Occipital lobe (tissue), 2 donors: ENCODE results near the gene HSPA1L. TPM values are rescaled to one million over a fixed set of nuclear protein-coding genes. Genes with fewer than 3 reads are reported as not detected.
"Not testable (repeated sequence)": the region's sequence is repeated elsewhere in the genome, so short reads cannot be mapped to it uniquely, and the experiment has no call there.

Experiments used
- DNase-seq: peaks from one replicate; lab custom pipeline; 2025; lab: John Stamatoyannopoulos, UW
- total RNA-seq: library from RNA; depleted of rRNA; stranded (reverse); fragments of >200 nt; gene quantifications from one replicate; pipeline ENCODE4 v1.2.3, GENCODE V29; 2014

Gene HSPA1L
- total RNA-seq, 1 donor from 2014 or later, result 4.4 TPM

GRCh38 chr6:31817133-31817928 lies 2.2 kb upstream of the HSPA1L start:
- not testable (repeated sequence) for DNase-seq

DNA sequence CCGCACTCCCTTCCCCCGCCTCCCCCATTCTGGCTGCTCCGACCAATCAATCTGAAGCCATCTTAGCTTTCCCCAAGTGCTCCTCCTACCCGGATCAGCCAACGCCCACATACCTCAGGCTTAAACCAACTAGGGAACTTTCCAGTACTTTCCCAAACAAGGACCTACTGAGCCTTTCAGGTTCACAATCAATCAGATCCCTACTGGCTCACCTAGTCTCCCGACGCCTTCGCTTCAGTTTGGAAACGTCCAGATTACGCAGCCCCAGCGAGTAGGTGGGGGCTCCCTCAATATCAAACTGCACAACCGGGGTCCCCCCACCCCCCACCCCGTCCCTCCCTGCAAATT lies 432 bp downstream of the HSPA1L start:
- peak; percentile 93 for DNase-seq

DNA sequence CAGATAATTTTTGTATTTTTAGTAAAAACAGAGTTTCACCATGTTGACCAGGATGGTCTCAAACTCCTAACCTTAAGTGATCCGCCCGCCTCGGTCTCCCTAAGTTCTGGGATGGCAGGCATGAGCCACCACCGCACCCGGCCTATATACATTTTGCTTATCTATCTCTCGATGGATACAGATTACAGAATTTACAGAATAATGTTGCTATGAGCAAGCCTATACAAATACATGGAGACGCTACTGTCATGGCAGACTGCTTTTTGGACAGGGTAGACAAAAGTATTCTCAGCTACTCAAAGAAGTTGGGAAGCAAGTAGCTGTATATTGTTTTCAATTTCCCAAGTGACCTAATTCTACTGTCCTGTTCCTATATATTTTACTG lies 1.6 kb downstream of the HSPA1L start:
- no peak for DNase-seq

- no peak for DNase-seq
These were observed 3.4 kb downstream of the HSPA1L start for GRCh38 chr6:31811645-31812044.

GRCh38 chr6:31808599-31808998 lies 6.5 kb downstream of the HSPA1L start:
- not testable (repeated sequence) for DNase-seq

- peak; percentile 94 for DNase-seq
These were observed 8.4 kb downstream of the HSPA1L start, which contains the start of gene LSM2 for GRCh38 chr6:31806470-31807272. TSS of gene LSM2 (minus strand) at chr6:31806966. CDS start at chr6:31806757, 209 bp downstream.

DNA sequence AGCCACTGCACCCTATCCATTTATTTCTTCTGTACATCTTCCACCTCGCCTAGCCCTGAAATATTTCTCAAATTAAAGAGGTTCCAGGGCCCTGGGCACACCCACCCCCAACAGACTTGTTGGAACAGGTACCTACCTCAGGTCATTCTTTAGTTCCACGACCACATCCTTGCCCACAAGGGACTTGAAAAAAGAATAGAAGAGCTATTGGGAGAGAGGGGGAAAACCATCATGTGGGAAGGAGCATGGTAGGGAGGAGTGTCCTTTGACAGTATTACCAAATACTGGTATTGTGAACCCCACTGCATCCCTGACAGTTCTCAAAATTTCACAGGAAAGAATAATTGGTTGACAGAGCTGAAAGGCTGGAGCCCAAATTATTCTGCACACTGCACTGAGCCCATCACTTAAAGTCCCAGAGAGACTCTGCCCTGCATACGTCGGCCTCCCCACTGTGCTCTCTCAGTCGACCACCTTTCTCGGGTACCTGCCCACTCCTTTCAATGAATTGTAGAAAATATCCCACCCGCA lies 9.1 kb downstream of the HSPA1L start:
- DNase-seq, result no peak

DNA sequence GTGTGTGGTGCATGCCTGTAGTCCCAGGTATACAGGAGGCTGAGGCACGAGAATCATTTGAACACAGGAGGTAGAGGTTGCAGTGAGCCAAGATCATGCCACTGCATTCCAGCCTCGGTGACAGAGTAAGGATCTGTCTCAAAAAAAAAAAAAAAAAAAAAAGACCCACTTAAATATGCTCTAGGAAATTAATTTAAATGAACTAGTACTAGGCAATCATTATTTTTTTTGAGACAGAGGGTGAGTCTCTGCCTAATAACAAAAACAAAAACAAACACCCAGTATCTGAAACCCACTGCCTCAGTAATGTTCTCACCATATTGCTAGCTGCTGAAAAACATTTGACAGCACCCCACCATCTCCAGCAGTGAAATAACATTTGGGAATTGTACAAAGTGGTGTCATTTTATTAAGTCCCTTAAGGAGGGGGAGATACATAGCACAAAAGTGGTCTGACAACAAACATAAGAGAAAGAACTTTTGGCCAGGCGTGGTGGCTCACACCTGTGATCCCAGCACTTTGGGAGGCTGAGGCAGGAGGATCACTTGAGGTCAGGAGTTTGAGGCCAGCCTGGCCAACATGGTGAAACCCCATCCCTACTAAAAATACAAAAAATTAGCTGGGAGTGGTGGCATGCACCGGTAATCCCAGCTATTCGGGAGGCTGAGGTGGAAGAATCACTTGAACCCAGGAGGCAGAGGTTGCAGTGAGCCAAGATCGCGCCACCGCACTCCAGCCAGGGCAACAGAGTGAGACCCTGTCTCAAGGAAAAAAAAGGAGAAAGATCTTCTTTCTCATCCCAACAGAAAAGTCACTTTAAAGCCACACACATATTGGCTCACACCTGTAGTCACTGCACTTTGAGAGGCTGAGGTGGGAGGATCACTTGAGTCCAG lies 13.8 kb downstream of the HSPA1L start:
- not testable (repeated sequence) for DNase-seq

DNA sequence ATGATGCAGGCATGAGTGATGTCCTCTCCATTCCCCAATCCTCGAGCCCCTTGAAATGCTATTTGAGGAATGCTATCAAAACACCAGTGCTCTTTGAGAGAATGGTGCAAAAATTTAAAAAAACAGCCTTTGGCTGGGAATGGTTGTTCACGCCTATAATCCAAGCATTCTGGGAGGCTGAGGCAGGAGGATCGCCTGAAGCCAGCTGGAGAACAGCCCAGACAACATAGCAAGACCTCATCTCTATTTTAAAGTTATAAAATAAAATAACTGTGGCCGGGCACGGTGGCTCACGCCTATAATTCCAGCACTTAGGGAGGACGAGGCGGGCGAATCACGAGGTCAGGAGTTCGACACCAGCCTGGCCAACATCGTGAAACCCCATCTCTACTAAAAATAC lies 15.3 kb downstream of the HSPA1L start:
- no peak for DNase-seq

DNA sequence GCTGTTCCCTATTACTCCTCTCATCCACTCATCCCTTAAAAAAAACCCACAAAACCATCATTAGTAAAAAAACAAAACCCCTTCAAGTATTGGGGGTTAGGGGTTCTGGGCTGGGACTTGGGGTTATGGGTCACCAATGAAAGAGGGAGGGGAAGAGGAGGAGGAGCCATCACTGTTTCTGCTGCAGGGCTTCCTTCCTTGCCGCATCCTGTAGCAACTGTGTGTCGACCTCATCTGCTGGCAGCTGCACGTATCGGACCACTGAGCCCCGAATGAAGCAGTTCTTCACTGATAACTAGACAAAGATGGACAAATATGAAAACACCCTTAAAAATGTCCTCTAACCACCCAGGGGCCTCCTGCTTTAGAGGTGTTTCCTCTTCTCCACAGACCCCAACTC lies 17.5 kb downstream of the HSPA1L start:
- no peak for DNase-seq

- no peak for DNase-seq
These were observed 18.1 kb downstream of the HSPA1L start for GRCh38 chr6:31796993-31797385.

DNA sequence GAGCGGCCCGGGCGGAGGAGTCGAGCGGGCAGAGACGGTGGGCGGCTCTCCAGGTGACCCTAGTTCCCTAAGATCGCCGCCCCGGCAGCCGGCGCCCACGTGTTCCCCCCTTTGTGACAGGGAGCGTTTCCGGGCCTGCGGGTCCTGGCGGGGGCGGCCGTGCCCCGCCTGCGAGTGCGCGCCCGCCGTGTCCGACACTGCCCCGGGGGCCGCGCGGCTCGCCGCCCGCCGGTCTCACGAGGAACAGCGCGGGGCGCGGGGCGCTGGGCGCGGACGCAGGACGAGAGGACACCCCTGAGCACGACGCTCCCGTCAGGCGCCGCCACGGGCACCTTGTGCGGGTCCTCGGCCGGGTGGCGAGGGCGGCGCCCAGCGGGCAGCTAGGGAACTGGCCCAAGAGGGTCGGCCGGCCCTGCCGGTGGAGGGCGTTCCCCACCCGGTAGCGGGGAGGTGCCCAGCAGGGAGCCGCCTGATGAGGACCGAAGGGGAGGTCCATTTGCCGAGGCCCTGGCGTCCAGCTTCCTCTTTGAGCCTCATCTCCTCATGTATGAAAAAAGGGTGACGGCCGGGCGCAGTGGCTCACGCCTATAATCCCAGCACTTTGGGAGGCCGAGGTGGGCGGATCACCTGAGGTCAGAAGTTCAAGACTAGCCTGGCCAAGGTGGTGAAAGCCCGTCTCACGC lies 19.3 kb downstream of the HSPA1L start, which contains the start of gene VARS1:
Gene VARS1, minus strand, starts transcription at position 137 of the 683 bp plus-strand sequence. CDS start 535 bp downstream, outside the sequence.
- peak; percentile 86 for DNase-seq

- no peak for DNase-seq
These were observed 20.0 kb downstream of the HSPA1L start for GRCh38 chr6:31794866-31795615.

DNA sequence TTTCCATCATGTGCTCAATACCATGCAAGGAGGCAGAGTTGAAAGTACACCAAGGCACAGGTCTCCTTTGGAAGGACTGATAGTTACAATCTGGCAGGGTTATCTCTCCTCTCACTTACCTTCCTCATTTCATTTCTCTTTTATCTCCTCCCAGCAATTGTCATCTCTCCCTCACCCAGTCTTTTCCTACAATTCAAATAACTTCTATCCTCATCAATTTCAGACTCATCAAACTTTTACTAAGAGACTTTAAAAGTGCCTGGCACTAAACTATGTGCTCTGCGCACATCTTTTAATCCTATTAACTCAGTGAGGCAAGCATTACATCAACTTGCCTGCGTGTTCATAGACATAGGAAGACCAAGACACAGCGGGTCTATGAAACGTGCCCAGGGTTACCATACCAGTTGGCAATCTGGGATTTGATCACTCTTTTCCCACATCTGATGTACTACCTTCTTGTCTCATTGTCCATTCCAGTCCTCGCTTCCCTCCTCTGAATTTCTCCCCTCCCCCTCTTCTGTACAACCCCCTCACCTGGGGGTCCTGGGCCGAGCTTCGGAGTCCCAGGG lies 20.7 kb downstream of the HSPA1L start:
- DNase-seq, result no peak

DNA sequence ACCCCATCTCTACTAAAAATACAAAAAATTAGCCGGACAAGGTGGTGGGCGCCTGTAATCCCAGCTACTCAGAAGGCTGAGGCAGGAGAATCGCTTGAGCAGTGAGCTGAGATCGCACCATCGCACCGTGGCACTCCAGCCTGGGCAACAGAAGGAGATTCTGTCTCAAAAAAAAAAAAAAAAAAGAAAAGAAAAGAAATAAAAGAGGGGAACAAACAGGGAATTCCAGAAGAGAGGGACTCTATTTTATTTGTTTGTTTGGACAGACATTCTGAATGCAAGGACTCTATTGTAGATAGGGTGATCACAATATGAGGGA lies 21.2 kb downstream of the HSPA1L start:
- not testable (repeated sequence) for DNase-seq

DNA sequence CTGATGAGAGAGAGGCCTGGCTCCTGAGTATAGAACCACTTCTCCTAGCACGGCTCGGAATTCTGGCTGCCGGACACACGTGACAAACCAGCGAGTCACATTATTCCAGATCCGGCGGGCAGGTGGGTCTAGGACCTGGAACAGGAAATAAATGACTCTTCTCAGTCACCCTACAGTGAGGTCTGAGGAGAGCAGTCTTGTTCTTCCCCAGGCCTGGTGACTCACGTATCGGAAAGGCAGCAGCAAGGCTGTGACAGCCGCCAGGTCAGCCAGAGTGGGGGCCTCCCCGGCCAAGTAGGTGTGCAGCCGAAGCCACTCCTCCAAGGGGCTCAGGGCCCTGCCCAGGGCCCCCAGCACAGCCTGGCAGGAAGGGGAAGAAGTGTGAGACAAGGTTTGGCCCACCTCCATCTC lies 22.3 kb downstream of the HSPA1L start:
- DNase-seq, result no peak

GRCh38 chr6:31792090-31792374 lies 23.1 kb downstream of the HSPA1L start:
- no peak for DNase-seq

DNA sequence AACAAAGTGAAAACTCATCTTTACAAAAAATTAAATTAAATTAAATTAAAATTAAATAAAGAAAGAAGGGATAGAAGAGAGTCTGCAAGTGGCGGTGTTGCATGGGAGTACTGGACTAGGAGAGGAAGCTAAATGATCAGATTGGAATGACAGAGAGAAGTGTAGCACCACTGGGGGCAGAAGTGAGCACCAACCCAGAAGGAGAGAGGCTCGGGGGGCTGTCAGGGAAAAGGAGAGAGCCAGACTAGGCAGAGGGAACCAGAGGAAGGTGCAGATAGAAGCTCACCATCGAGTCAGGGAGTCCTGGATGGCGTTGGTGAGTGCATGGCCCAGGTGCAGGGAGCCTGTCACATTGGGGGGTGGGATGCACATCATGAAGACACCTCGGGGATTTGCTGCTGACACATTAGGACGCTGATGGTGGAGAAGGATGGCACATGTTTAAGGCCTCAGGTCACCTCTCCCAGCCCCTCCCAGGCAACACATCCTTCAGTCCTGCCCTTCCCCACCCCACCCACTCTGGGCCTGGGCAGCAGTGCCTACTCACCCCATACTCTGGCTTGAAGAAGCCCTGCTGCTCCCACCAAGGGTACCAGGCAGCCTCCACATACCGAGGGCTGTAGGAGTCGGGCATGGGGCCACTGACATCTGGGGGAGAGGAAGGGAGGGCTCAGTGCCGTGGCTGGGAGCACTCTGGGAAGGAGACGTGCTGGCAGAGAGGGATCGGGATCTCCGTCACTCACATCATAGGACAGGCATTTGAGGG lies 23.6 kb downstream of the HSPA1L start:
- no peak for DNase-seq

DNA sequence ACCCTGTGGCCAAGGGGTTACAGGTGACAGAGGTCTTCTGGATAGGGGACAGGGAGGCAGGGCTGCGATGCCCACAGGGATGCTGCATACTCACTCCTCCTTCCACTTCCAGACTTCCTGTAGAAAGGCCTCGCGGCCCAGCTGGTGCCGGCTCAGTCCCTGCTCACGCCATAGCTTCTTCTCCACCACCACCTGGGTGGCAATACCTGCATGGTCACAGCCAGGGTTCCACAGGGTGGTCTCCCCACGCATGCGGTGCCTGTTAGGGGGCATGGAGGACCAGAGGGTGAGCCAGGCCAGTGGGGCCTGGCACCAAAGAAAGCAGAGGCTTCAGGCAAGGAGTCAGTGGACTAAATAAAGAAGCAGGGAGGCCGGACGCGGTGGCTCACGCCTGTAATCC lies 29.6 kb downstream of the HSPA1L start:
- no peak for DNase-seq
